ENCODE results near the gene APEH. TPM values are rescaled to one million over a fixed set of nuclear protein-coding genes. Genes with fewer than 3 reads are reported as not detected.

The APEH gene
- total RNA-seq, 1 donor from 2014 or later, result 113 TPM

DNA sequence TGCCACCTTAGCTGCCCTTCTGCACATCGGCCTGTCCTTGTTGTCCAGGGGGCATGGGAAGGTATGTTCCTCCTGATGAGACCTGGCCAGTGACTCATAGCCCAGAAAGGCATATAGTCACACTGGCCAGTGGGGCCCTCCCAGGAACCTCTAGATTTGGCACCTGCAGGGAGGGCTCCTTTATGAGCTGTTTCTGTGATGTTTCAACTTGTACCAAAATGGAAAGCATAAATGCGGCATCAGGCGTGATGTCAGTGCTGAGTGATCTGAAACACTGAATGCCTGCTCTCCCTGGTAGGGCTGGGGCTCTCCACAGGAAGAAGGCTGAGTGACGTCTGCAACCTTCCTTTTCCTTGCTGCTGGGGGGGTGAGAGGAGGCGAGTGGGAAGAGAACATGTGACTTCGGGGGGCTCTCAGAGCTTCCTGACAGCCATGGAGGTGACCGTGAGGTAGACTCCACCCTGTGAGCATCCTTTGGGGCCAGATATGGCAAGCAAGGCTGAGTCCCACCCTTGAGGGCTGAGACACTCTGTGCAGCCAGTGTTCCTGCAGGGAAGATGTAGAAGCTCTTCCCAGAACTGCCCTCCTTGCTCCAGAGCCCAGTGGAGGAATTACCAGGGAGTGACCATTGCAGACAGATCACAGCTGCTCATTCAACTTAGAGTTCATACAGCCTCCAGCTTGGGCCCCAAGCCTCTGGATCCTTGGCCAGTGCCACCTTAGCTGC is 37.1 kb upstream of the APEH start:
- H3K4me1 Mint-ChIP-seq, result no peaks in the 10 kb centered on the region
- DNase-seq, result no peak
- no peak for ATAC-seq (ENCODE audit: low read depth)
- no peaks in the 10 kb centered on the region for H3K36me3 Mint-ChIP-seq (ENCODE audit: low read depth)
- ChIA-PET POLR2A (no interaction called here), CTCF (no interaction called here)
- intact Hi-C loops (cut with micrococcal nuclease), result no loop called here
- H3K27me3 Mint-ChIP-seq, result peaks cover 3% of the 10 kb centered on the region
- peaks cover under 1% of the 10 kb centered on the region for H3K9me3 Mint-ChIP-seq
- TF ChIP-seq CTCF (IDR thresholded peaks at IDR 0.05), result no peak
- no peak overlapping the region for H3K4me3 Mint-ChIP-seq
- no peak overlapping the region for H3K27ac Mint-ChIP-seq

DNA sequence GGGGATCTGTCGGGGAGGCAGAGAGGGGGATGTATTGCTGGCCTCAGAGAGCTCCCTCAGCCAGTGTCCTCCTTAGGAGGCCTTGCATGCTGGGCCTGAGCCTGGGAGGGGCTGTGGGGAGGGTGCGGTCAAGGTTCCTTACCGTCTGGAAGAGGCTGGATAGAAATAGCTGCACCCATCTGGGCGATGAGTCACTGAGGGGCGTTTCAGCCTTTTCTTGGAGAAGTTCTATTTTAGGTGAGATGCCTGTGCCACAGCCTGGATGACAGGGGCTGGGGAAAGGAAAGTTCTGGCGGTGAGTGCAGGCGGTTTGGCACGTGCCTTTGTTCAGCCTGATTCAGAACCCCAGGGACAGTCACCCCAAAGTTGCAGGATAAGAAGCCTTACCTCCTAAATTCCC is 35.7 kb upstream of the APEH start:
- Mint-ChIP-seq H3K36me3 (ENCODE audit: low read depth) (no peaks in the 10 kb centered on the region), H3K27me3 (no peaks in the 10 kb centered on the region), H3K27ac (no peak overlapping the region), H3K4me3 (no peak overlapping the region), H3K9me3 (no peaks in the 10 kb centered on the region), H3K4me1 (no peaks in the 10 kb centered on the region)
- TF ChIP-seq CTCF (IDR thresholded peaks at IDR 0.05), result no peak
- ATAC-seq (ENCODE audit: low read depth) (no peak), DNase-seq (no peak)
- intact Hi-C loops (cut with micrococcal nuclease), result no loop called here
- POLR2A ChIA-PET, result no interaction called here
- CTCF ChIA-PET, result no interaction called here

GRCh38 chr3:49639551-49639950 is 34.6 kb upstream of the APEH start:
- no peak for ATAC-seq (ENCODE audit: low read depth)
- intact Hi-C loops (cut with micrococcal nuclease), result no loop called here
- no peak for TF ChIP-seq CTCF (IDR thresholded peaks at IDR 0.05)
- no peak overlapping the region for H3K27ac Mint-ChIP-seq
- CTCF ChIA-PET, result no interaction called here
- H3K4me3 Mint-ChIP-seq, result no peak overlapping the region
- H3K27me3 Mint-ChIP-seq, result no peaks in the 10 kb centered on the region
- H3K36me3 Mint-ChIP-seq (ENCODE audit: low read depth), result no peaks in the 10 kb centered on the region
- DNase-seq, result no peak
- H3K4me1 Mint-ChIP-seq, result no peaks in the 10 kb centered on the region
- POLR2A ChIA-PET, result no interaction called here
- H3K9me3 Mint-ChIP-seq, result no peaks in the 10 kb centered on the region

GRCh38 chr3:49641292-49641691 is 32.9 kb upstream of the APEH start:
- Mint-ChIP-seq H3K36me3 (ENCODE audit: low read depth) (no peaks in the 10 kb centered on the region), H3K9me3 (no peaks in the 10 kb centered on the region), H3K4me3 (no peak overlapping the region), H3K27ac (no peak overlapping the region), H3K27me3 (no peaks in the 10 kb centered on the region), H3K4me1 (no peaks in the 10 kb centered on the region)
- no peak for TF ChIP-seq CTCF (IDR thresholded peaks at IDR 0.05)
- no peak for DNase-seq
- ChIA-PET POLR2A (no interaction called here), CTCF (no interaction called here)
- intact Hi-C loops (cut with micrococcal nuclease), result no loop called here
- ATAC-seq (ENCODE audit: low read depth), result no peak

GRCh38 chr3:49641921-49642707 is 32.0 kb upstream of the APEH start:
- no peak for DNase-seq
- no peak for TF ChIP-seq CTCF (IDR thresholded peaks at IDR 0.05)
- H3K9me3 Mint-ChIP-seq, result no peaks in the 10 kb centered on the region
- H3K4me3 Mint-ChIP-seq, result no peak overlapping the region
- CTCF ChIA-PET, result no interaction called here
- POLR2A ChIA-PET, result no interaction called here
- no peaks in the 10 kb centered on the region for H3K4me1 Mint-ChIP-seq
- H3K36me3 Mint-ChIP-seq (ENCODE audit: low read depth), result no peaks in the 10 kb centered on the region
- H3K27ac Mint-ChIP-seq, result no peak overlapping the region
- intact Hi-C loops (cut with micrococcal nuclease), result no loop called here
- no peak for ATAC-seq (ENCODE audit: low read depth)
- H3K27me3 Mint-ChIP-seq, result no peaks in the 10 kb centered on the region

Data from activated B cell treated with CpG ODN at 0.5 μM for 24 hours (primary cell).